DMS153 treated with DMSO at 0.1 percent for 48 hours (cell line): Measurements from ENCODE around the gene FERMT2.

Source experiments
- DNase-seq: peaks from one replicate; lab custom pipeline; 2025; ENCODE audit not compliant: unreplicated experiment; lab: John Stamatoyannopoulos, UW

The FERMT2 gene

DNA sequence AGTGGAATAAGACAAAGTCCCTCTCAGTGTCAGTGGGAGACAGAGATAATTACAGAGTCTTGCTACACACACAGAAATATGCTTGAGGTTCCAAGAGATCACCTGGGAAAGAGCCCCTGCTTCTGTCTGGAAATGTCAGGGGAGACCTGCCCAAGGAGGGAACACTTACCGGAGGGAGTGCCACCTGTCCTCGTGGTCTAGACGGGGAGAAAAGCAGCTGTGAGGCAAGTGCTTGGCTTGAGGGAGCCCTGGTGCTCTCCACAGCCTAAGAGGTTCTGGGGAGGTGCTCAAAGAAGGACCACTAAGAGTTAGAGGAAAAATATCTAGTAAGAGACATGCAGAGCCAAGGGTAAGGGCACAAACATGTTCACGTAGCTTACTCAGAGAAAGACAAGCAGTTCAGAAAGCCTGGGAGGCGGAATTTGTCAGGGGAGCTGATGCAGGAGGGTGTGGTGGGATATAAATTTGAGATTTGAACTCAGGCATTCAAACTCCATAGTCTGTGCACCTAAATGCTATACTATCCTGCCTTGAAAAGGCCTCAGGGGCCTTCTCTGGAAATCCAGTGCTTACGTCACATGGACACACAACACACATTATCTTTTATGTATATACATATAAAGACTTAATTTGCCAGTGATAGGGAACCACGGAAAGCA lies 121.2 kb downstream of the FERMT2 start:
- DNase-seq = no peak

GRCh38 chr14:52827426-52827825 lies 123.4 kb downstream of the FERMT2 start:
- DNase-seq = no peak

- no peak for DNase-seq
These were observed 125.8 kb downstream of the FERMT2 start for GRCh38 chr14:52825085-52825484.

DNA sequence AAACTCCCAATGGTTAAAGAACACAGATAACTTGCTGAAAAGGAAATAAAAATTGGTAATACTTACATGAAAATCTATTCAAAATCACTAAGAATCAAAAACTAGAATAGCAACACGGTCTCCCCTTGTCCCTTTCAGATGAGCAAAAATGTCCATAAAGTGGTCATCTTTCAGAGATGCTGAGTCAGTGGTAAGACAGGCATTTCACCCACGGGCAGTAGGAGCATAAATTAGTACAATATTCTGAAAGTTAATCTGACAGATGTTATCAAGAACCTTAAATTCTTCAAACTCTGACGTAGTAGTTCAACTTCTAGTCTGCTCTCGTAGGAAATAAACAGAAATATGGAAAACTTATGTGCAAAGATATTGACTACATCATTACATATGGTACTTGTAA lies 126.4 kb downstream of the FERMT2 start:
- DNase-seq = no peak

DNA sequence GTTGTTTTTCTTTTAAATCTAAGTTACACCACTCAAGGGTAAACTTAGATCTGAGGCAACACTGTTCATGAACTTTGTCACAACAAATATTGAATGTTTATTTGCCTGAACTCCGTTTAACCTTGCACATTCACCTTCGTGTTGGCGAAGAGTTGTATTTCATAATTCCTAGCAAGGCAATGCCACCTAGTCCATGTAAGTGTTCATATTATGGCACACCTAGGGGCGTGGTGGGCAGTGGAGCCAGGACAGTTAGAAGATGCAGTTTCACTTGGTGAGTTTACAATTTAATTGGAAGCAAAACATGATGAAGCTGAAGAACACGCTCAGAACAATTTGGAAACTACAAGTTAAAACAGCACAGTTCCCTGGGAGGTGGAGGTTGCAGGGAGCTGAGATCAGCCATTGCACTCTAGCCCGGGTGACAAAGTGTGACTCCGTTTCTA lies 129.0 kb downstream of the FERMT2 start:
- no peak for DNase-seq

GRCh38 chr14:52808101-52808500 lies 142.7 kb downstream of the FERMT2 start:
- DNase-seq = no peak
